ENCODE measurements around the gene PACS1. TPM values are rescaled to one million over a fixed set of nuclear protein-coding genes. Genes with fewer than 3 reads are reported as not detected.

Gene PACS1
- polyA plus RNA-seq, 3 donors: 8.1 to 36.8 (median 12.4) TPM

- no peak overlapping the region for H2AFZ ChIP-seq (ENCODE audit: insufficient read depth, low read depth, low read length, poor library complexity, severe bottlenecking)
- peaks cover 18% of the 10 kb centered on the region for H4K20me1 ChIP-seq (ENCODE audit: insufficient read depth, low read length)
- peaks cover 0 to 2% (median 0%) of the 10 kb centered on the region in 7 donors for H3K9me3 Mint-ChIP-seq
- peak overlapping the region in 1 of 3 experiments; percentile 76 for H3K4me3 ChIP-seq (replicated peaks in 1 of 3; ENCODE audit: low read depth in 2 of 3, low read length in 3 of 3)
- no peaks in the 10 kb centered on the region for H3K9me3 ChIP-seq (replicated peaks in 1 of 2; ENCODE audit: control insufficient read depth in 1 of 2, insufficient read depth in 1 of 2, low read length in 2 of 2)
- peaks cover 0 to 5% (median 0%) of the 10 kb centered on the region in 3 donors for H3K27me3 Mint-ChIP-seq (ENCODE audit: low read depth in 3 of 3)
- H3K4me1 ChIP-seq (ENCODE audit: control insufficient read depth in 1 of 2, insufficient read depth in 2 of 2, low read length in 2 of 2): peaks cover 35 to 45% of the 10 kb centered on the region in 2 donors
- peak overlapping the region in 1 of 2 donors; percentile 91 for H3K4me3 Mint-ChIP-seq
- intact Hi-C loops (cut with micrococcal nuclease): loop anchor here in 1 of 2 donors (5.0 kb wide), 2 partner anchors 40 to 60 kb away; no protein-coding TSS in a partner anchor
- peaks cover 51% of the 10 kb centered on the region for H3K79me2 ChIP-seq (ENCODE audit: insufficient read depth, low read length)
- peak overlapping the region in 2 of 7 donors; percentile 20 to 23 for H3K27ac Mint-ChIP-seq
- no peak overlapping the region for H3K9ac ChIP-seq (ENCODE audit: insufficient read depth, low read length, poor library complexity, severe bottlenecking)
- H3K27me3 ChIP-seq (ENCODE audit: control insufficient read depth in 2 of 2, insufficient read depth in 2 of 2, low read length in 2 of 2): no peaks in the 10 kb centered on the region
- peaks cover 46% of the 10 kb centered on the region for H3K4me1 Mint-ChIP-seq
- H3K4me2 ChIP-seq (replicated peaks; ENCODE audit: extremely low read depth, low read length, poor library complexity, severe bottlenecking): peak overlapping the region; percentile 82
- peaks cover 14 to 49% of the 10 kb centered on the region in 2 donors for H3K36me3 ChIP-seq (replicated peaks in 1 of 2; ENCODE audit: control insufficient read depth in 1 of 2, insufficient read depth in 2 of 2, low read length in 2 of 2)
- peaks cover 39 to 57% of the 10 kb centered on the region in 2 donors for H3K36me3 Mint-ChIP-seq
- H3K27ac ChIP-seq (ENCODE audit: low read depth in 1 of 2, low read length in 2 of 2): no peak overlapping the region
- no CpG with 5 or more reads among the region's 3 CpGs for WGBS (ENCODE audit: insufficient coverage)
- TF ChIP-seq, protein P1, sequence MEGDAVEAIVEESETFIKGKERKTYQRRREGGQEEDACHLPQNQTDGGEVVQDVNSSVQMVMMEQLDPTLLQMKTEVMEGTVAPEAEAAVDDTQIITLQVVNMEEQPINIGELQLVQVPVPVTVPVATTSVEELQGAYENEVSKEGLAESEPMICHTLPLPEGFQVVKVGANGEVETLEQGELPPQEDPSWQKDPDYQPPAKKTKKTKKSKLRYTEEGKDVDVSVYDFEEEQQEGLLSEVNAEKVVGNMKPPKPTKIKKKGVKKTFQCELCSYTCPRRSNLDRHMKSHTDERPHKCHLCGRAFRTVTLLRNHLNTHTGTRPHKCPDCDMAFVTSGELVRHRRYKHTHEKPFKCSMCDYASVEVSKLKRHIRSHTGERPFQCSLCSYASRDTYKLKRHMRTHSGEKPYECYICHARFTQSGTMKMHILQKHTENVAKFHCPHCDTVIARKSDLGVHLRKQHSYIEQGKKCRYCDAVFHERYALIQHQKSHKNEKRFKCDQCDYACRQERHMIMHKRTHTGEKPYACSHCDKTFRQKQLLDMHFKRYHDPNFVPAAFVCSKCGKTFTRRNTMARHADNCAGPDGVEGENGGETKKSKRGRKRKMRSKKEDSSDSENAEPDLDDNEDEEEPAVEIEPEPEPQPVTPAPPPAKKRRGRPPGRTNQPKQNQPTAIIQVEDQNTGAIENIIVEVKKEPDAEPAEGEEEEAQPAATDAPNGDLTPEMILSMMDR (IDR thresholded peaks at IDR 0.05): no peak
- DNase-seq: no peak
Measured at GRCh38 chr11:66072081-66072480, 2.0 kb downstream of the PACS1 start.

GRCh38 chr11:66072518-66072917, 2.4 kb downstream of the PACS1 start:
- H3K9ac ChIP-seq (ENCODE audit: insufficient read depth, low read length, poor library complexity, severe bottlenecking): no peak overlapping the region
- Mint-ChIP-seq H3K36me3 (peaks cover 37 to 56% of the 10 kb centered on the region in 2 donors), H3K4me3 (no peak overlapping the region), H3K4me1 (peaks cover 45% of the 10 kb centered on the region), H3K27ac (peak overlapping the region in 1 of 7 donors; percentile 23), H3K27me3 (ENCODE audit: low read depth in 3 of 3) (peaks cover 0 to 5% (median 0%) of the 10 kb centered on the region in 3 donors), H3K9me3 (peaks cover 0 to 2% (median 0%) of the 10 kb centered on the region in 7 donors)
- H3K4me3 ChIP-seq (replicated peaks in 1 of 3; ENCODE audit: low read depth in 2 of 3, low read length in 3 of 3): no peak overlapping the region
- no peak overlapping the region for H3K27ac ChIP-seq (ENCODE audit: low read depth in 1 of 2, low read length in 2 of 2)
- H4K20me1 ChIP-seq (ENCODE audit: insufficient read depth, low read length): peaks cover 18% of the 10 kb centered on the region
- H3K9me3 ChIP-seq (replicated peaks in 1 of 2; ENCODE audit: control insufficient read depth in 1 of 2, insufficient read depth in 1 of 2, low read length in 2 of 2): no peaks in the 10 kb centered on the region
- WGBS (ENCODE audit: insufficient coverage): 93% methylated on average over 6 of the region's 8 CpGs
- H3K4me2 ChIP-seq (replicated peaks; ENCODE audit: extremely low read depth, low read length, poor library complexity, severe bottlenecking): peak overlapping the region; percentile 82
- no peaks in the 10 kb centered on the region for H3K27me3 ChIP-seq (ENCODE audit: control insufficient read depth in 2 of 2, insufficient read depth in 2 of 2, low read length in 2 of 2)
- H3K79me2 ChIP-seq (ENCODE audit: insufficient read depth, low read length): peaks cover 56% of the 10 kb centered on the region
- no peak overlapping the region for H2AFZ ChIP-seq (ENCODE audit: insufficient read depth, low read depth, low read length, poor library complexity, severe bottlenecking)
- peaks cover 10 to 48% of the 10 kb centered on the region in 2 donors for H3K36me3 ChIP-seq (replicated peaks in 1 of 2; ENCODE audit: control insufficient read depth in 1 of 2, insufficient read depth in 2 of 2, low read length in 2 of 2)
- no peak for DNase-seq
- H3K4me1 ChIP-seq (ENCODE audit: control insufficient read depth in 1 of 2, insufficient read depth in 2 of 2, low read length in 2 of 2): peaks cover 31 to 41% of the 10 kb centered on the region in 2 donors
- intact Hi-C loops (cut with micrococcal nuclease): loop anchor here in 1 of 2 donors (5.0 kb wide), 2 partner anchors 40 to 60 kb away; no protein-coding TSS in a partner anchor
- TF ChIP-seq, protein P1 (IDR thresholded peaks at IDR 0.05): no peak
